Activated CD8-positive, alpha-beta T cell treated with anti-CD3 and anti-CD28 coated beads for 36 hours (primary cell): ENCODE measurements around the gene CASKIN1. TPM values are rescaled to one million over a fixed set of nuclear protein-coding genes. Genes with fewer than 3 reads are reported as not detected.

ENCODE experiments used
- ATAC-seq: fragments of 200-7000 bp; cut with Tn5 transposase; one replicate; pipeline ENCODE4 v1.10.0; 2021; ENCODE audit warnings: mild to moderate bottlenecking, moderate library complexity
- CTCF ChIA-PET: fragments of 350-600 bp; sonication (Branson Sonifier 250); formaldehyde crosslinking; loops from one replicate; lab custom pipeline; 2021; ENCODE audit warnings: antibody characterized with exemption; lab: Charles Lee
- POLR2A ChIA-PET: fragments of 350-600 bp; sonication (Branson Sonifier 250); formaldehyde crosslinking; loops from one replicate; lab custom pipeline; 2021; ENCODE audit warnings: antibody characterized with exemption; lab: Charles Lee
- DNase-seq: peaks from one replicate; pipeline ENCODE4 v3.0.0-alpha.2; 2020
- H3K27ac Mint-ChIP-seq: one replicate; pipeline ENCODE4 v1.8.0; 2021; ENCODE audit warnings: mild to moderate bottlenecking, mixed read lengths
- H3K27me3 Mint-ChIP-seq: one replicate; pipeline ENCODE4 v1.8.0; 2021; ENCODE audit warnings: mixed read lengths
- H3K36me3 Mint-ChIP-seq: one replicate; pipeline ENCODE4 v1.8.0; 2021; ENCODE audit warnings: low read depth, mixed read lengths
- H3K4me1 Mint-ChIP-seq: one replicate; pipeline ENCODE4 v1.8.0; 2021; ENCODE audit warnings: low read depth, mixed read lengths
- H3K4me3 Mint-ChIP-seq: one replicate; pipeline ENCODE4 v1.8.0; 2021; ENCODE audit warnings: mild to moderate bottlenecking, moderate library complexity, mixed read lengths
- H3K9me3 Mint-ChIP-seq: one replicate; pipeline ENCODE4 v1.8.0; 2021; ENCODE audit warnings: mixed read lengths
- intact Hi-C: fragments of 100-400 bp; cut with micrococcal nuclease; formaldehyde crosslinking; loops from one replicate; pipeline ENCODE4 v1.10.0; 2022
- total RNA-seq, 2 experiments: library from RNA; stranded (reverse); gene quantifications; one replicate each; pipeline ENCODE4 v1.2.3, GENCODE V29; 2021
- TF ChIP-seq, protein P1 (sequence below): fragments of 200-600 bp; IDR thresholded peaks from one replicate; pipeline ENCODE4 v1.8.0; 2022; ENCODE audit warnings: antibody characterized with exemption, mild to moderate bottlenecking

Gene CASKIN1
- total RNA-seq, 2 experiments from 2014 or later, result 4.4 to 7.2 TPM

DNA sequence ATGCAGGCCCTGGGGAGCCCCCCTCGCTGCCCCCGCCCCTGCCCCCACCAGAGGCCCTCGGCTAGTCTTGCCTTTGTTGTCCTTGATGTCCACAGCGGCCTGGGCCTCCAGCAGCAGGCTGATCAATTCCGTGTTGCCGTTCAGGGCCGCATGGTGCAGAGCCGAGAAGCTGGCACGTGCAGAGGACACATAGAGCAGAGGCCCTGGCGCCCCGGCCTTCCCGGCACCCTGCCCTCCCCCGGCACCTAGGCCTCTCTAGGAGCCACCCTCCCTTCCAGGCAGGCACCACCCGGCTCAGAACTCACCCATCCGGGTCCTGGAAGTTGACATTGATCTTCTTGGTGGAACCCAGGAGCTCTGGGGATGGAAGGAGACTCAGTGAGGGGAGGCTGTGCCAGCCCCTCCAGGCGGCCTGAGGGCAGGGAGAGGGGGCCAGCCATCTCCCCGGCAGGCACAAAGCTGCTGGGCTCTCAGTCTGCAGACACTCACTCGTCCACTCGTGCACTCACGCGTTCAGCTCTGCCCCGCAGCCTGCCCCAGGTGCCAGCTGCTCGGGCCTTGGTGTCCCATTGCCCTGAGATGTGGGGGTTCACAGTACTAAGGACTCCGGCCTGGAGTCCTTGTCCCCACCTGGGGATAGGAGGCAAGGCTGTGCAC, 6.3 kb downstream of the CASKIN1 start:
- DNase-seq, result no peak
- POLR2A ChIA-PET, result interaction anchor here (1.2 to 1.6 kb wide), 2 partner anchors 15 to 35 kb away, joined by 5 to 7 read pairs; partner anchors contain the start of genes MLST8 and TRAF7
- Mint-ChIP-seq H3K4me1 (peaks cover 2% of the 10 kb centered on the region), H3K27ac (no peak overlapping the region), H3K4me3 (no peak overlapping the region), H3K27me3 (peaks cover 5% of the 10 kb centered on the region), H3K36me3 (no peaks in the 10 kb centered on the region), H3K9me3 (no peaks in the 10 kb centered on the region)
- TF ChIP-seq, protein P1, sequence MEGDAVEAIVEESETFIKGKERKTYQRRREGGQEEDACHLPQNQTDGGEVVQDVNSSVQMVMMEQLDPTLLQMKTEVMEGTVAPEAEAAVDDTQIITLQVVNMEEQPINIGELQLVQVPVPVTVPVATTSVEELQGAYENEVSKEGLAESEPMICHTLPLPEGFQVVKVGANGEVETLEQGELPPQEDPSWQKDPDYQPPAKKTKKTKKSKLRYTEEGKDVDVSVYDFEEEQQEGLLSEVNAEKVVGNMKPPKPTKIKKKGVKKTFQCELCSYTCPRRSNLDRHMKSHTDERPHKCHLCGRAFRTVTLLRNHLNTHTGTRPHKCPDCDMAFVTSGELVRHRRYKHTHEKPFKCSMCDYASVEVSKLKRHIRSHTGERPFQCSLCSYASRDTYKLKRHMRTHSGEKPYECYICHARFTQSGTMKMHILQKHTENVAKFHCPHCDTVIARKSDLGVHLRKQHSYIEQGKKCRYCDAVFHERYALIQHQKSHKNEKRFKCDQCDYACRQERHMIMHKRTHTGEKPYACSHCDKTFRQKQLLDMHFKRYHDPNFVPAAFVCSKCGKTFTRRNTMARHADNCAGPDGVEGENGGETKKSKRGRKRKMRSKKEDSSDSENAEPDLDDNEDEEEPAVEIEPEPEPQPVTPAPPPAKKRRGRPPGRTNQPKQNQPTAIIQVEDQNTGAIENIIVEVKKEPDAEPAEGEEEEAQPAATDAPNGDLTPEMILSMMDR, result no peak
- ATAC-seq, result no peak
- intact Hi-C loops, result no loop called here
- CTCF ChIA-PET, result no interaction called here

DNA sequence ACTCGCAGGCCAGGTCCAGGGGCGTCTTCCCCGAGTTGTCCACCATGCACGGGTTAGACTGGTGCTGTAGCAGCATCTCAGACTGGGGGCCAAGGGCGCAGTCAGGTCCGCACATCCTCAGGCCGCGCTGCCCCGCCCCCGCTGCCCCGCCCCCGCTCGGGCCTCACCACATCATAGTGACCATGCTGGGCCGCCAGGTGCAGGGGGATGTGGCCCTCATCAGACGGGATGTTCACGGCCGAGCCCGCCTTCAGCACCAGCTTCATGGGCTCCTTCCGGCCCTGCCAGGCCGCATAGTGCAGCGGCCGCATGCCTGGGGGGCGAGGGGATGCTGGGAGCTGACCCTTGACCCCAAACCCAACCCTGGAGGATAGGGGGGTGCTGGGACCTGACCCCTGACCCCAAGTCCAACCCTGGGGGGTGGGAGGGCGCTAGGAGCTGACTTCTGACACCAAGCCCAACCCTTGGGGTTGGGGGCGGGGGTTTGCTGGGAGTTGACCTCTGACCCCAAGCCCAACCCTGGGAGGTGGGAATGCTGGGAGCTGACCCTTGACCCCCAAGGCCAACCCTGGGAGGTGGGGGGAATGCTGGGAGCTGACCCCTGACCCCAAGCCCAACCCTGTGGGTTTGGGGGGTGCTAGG, 7.0 kb downstream of the CASKIN1 start:
- intact Hi-C loops, result no loop called here
- ChIA-PET CTCF (no interaction called here), POLR2A (interaction anchor here (1.2 kb wide), 1 partner anchor 34 kb away, joined by 5 read pairs; the partner anchor contains the start of gene TRAF7)
- no peak overlapping the region for H3K27ac Mint-ChIP-seq
- no peak overlapping the region for H3K4me3 Mint-ChIP-seq
- H3K27me3 Mint-ChIP-seq, result no peaks in the 10 kb centered on the region
- H3K36me3 Mint-ChIP-seq, result no peaks in the 10 kb centered on the region
- ATAC-seq (no peak), DNase-seq (no peak)
- no peaks in the 10 kb centered on the region for H3K9me3 Mint-ChIP-seq
- TF ChIP-seq, protein P1, result no peak
- no peaks in the 10 kb centered on the region for H3K4me1 Mint-ChIP-seq

DNA sequence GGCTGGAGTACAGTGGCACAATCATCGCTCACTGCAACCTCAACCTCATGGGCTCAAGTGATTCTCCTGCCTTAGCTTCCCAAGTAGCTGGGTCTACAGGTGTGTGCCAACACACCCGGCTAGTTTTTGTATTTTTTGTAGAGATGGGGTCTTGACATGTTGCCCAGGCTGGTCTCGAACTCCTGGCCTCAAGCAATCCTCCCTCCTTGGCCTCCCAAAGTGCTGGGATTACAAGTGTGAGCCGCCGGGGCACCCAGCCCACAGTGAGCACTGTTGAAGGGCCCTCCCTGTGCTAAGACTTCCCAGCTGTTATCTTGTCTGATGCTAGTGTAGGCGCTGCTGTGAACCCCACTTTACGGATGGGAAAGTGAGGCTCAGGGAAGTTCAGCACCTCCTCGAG, 8.0 kb downstream of the CASKIN1 start:
- Mint-ChIP-seq H3K27me3 (no peaks in the 10 kb centered on the region), H3K27ac (no peak overlapping the region), H3K4me1 (no peaks in the 10 kb centered on the region), H3K9me3 (no peaks in the 10 kb centered on the region), H3K4me3 (no peak overlapping the region), H3K36me3 (no peaks in the 10 kb centered on the region)
- TF ChIP-seq, protein P1, result no peak
- ChIA-PET CTCF (no interaction called here), POLR2A (interaction anchor here (0.6 kb wide), 2 partner anchors 129 to 138 kb away, joined by 3 read pairs; no protein-coding TSS in a partner anchor)
- ATAC-seq, result no peak
- intact Hi-C loops, result no loop called here
- no peak for DNase-seq

DNA sequence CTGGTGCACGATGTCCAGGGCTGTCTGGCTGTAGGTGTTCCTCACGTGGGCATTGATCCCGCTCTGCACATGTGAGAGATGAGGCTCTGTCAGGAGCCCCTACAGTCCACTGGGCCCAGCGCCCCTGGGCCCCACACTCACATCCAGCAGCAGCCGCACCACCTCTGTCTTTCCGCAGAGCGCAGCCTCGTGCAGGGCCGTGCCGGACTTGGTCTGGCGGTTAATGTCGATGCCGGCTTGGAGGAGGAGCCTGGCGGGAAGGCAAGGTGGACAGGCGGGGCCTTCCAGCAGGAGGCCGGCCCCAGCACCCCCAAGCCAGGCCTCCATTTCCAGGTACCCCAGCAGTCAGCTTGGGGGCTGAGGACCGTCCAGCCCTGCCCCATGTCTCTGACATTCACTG, 9.2 kb downstream of the CASKIN1 start:
- DNase-seq, result no peak
- ATAC-seq, result no peak
- CTCF ChIA-PET, result no interaction called here
- Mint-ChIP-seq H3K36me3 (no peaks in the 10 kb centered on the region), H3K27ac (no peak overlapping the region), H3K4me1 (no peaks in the 10 kb centered on the region), H3K27me3 (no peaks in the 10 kb centered on the region), H3K4me3 (no peak overlapping the region), H3K9me3 (no peaks in the 10 kb centered on the region)
- intact Hi-C loops, result no loop called here
- TF ChIP-seq, protein P1, result no peak
- POLR2A ChIA-PET, result interaction anchor here (0.7 kb wide), 1 partner anchor 32 kb away, joined by 3 read pairs; the partner anchor contains the start of gene TRAF7

DNA sequence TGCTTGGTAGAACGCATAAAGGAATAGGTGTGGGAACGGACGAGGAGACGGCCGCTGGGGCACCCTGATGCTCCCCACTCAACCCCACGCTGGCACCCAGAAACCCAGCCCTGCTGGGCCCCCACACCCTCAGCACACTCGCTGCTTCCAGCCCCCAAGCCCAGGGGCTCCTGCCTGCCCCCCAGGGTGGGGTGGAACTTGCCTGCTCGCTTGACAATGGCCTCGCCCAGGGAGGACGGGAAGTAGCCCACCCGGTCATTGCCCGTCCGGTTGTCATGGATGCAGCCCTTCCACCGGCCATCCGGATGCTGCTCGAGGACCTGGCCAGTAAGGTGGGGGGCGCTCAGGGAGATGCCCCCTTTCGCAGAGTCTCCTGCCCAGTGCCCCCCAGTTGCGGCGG, 9.9 kb downstream of the CASKIN1 start:
- ChIA-PET POLR2A (no interaction called here), CTCF (interaction anchor here (1.5 kb wide), 1 partner anchor 8 kb away, joined by 4 read pairs; no protein-coding TSS in a partner anchor)
- Mint-ChIP-seq H3K9me3 (no peaks in the 10 kb centered on the region), H3K36me3 (no peaks in the 10 kb centered on the region), H3K4me3 (no peak overlapping the region), H3K4me1 (no peaks in the 10 kb centered on the region), H3K27ac (no peak overlapping the region), H3K27me3 (no peaks in the 10 kb centered on the region)
- DNase-seq (no peak), ATAC-seq (no peak)
- TF ChIP-seq, protein P1, result no peak
- intact Hi-C loops, result no loop called here
